Stomach (tissue), 9 donors: ENCODE measurements around the gene CAPS. TPM values are rescaled to one million over a fixed set of nuclear protein-coding genes. Genes with fewer than 3 reads are reported as not detected.
"Not testable (repeated sequence)": the region's sequence is repeated elsewhere in the genome, so short reads cannot be mapped to it uniquely, and the experiment has no call there.

Experiments used
- DNase-seq, 2 donors: peaks; one replicate each; pipeline versions ENCODE4 v3.0.0 to v3.0.0-alpha.2; 2013 to 2019
- H3K27ac ChIP-seq, 5 donors: fragments of 200-600 bp in 4 of 5; sonication (generic) in 4 of 5; one replicate each; pipeline ENCODE4 v1.5.1; 2013 to 2019; ENCODE audit warnings: mild to moderate bottlenecking in 1 of 5, moderate library complexity in 1 of 5
- H3K27me3 ChIP-seq, 3 donors: fragments of 200-600 bp; sonication (generic); one replicate each; pipeline ENCODE4 v1.5.1; 2017 to 2019; ENCODE audit warnings: mixed run types in 1 of 3
- H3K36me3 ChIP-seq, 4 donors: fragments of 200-600 bp; sonication (generic); 1 replicate in 3 of 4; 2 replicates in 1 of 4; pipeline ENCODE4 v1.5.1; 2016 to 2019
- H3K4me1 ChIP-seq, 4 donors: fragments of 200-600 bp; sonication (generic); one replicate each; pipeline ENCODE4 v1.5.1; 2016 to 2019
- H3K4me3 ChIP-seq, 4 donors: fragments of 200-600 bp; sonication (generic) in 3 of 4; one replicate each; pipeline ENCODE4 v1.5.1; 2016 to 2019; ENCODE audit warnings: mild to moderate bottlenecking in 1 of 4
- H3K9me3 ChIP-seq, 4 donors: fragments of 200-600 bp; sonication (generic); one replicate each; pipeline ENCODE4 v1.5.1; 2016 to 2019
- CTCF ChIP-seq, 7 experiments: fragments of 450-650 bp in 4 of 7; fragments of 200-600 bp in 3 of 7; sonication (generic) in 3 of 7; IDR thresholded peaks; one replicate each; pipeline ENCODE4 v1.5.1; 2016 to 2019; ENCODE audit warnings: antibody characterized with exemption in 7 of 7, control low read depth in 2 of 7, mild to moderate bottlenecking in 1 of 7
- EP300 ChIP-seq: sonication (generic); formaldehyde crosslinking; IDR thresholded peaks from one replicate; pipeline ENCODE4 v1.6.1; 2017; ENCODE audit warnings: antibody characterized with exemption
- POLR2A ChIP-seq, 4 donors: fragments of 450-650 bp; IDR thresholded peaks; one replicate each; pipeline ENCODE4 v1.6.1; 2016; ENCODE audit warnings: antibody characterized with exemption in 4 of 4, control low read depth in 2 of 4, mild to moderate bottlenecking in 1 of 4, moderate library complexity in 1 of 4
- POLR2AphosphoS5 ChIP-seq, 3 donors: sonication (generic); formaldehyde crosslinking; IDR thresholded peaks; one replicate each; pipeline ENCODE4 v1.6.1; 2016; ENCODE audit warnings: antibody characterized with exemption in 3 of 3
- WGBS, 5 donors: extraction: QIAGEN DNeasy Blood & Tissue Kit in 3 of 5; methylation state at CpG; one replicate each; pipeline versions ENCODE4 v1.1.5 to v1.1.7; 2013 to 2018; 5-methylcytosine and 5-hydroxymethylcytosine counted together
- intact Hi-C: fragments of 100-400 bp; cut with DNase I; formaldehyde crosslinking; loops from one replicate; pipeline ENCODE4 v1.15.1; 2023; ENCODE audit warnings: low total_unique reads
- polyA plus RNA-seq, 3 donors: library from polyadenylated mRNA; stranded (reverse); fragments of 200-250 nt; gene quantifications; one replicate each; pipeline ENCODE4 v1.2.3, GENCODE V29; 2013
- total RNA-seq, 5 donors: library from RNA; depleted of rRNA; stranded (reverse); fragments of >200 nt; gene quantifications; one replicate each; pipeline versions ENCODE4 v1.1.0 to v1.2.3, GENCODE V29; 2014 to 2016
- donor health status: healthy with polysubstance abuse.
- donor health status: Bipolar disorder and iron deficiency.
- donor health status: healthy.

CAPS gene
- total and polyA plus RNA-seq, 8 donors = 27.2 to 143 (median 47.2) TPM

GRCh38 chr19:5959260-5960004, 45.4 kb downstream of the CAPS start:
- TF ChIP-seq POLR2A (IDR thresholded peaks at IDR 0.05) = no peak
- TF ChIP-seq POLR2AphosphoS5 (IDR thresholded peaks at IDR 0.05) = no peak
- TF ChIP-seq EP300 = no peak
- TF ChIP-seq CTCF (IDR thresholded peaks at IDR 0.05) = no peak
- no peaks in the 10 kb centered on the region for H3K9me3 ChIP-seq
- H3K27ac ChIP-seq = peak overlapping the region in 4 of 5 donors; percentile 73 to 84 (median 80)
- H3K27me3 ChIP-seq = no peaks in the 10 kb centered on the region
- WGBS, 5 donors = 75 to 81% (median 78%) methylated on average over 14 of the region's 14 CpGs
- H3K36me3 ChIP-seq = peaks cover 0 to 5% (median 2%) of the 10 kb centered on the region in 4 donors
- peaks cover 80 to 100% (median 92%) of the 10 kb centered on the region in 4 donors for H3K4me1 ChIP-seq
- no peak overlapping the region for H3K4me3 ChIP-seq
- DNase-seq = no peak
- intact Hi-C loops = no loop called here

- intact Hi-C loops = no loop called here
- Histone ChIP-seq H3K27ac (peak overlapping the region; percentile 9 to 84 (median 75)), H3K27me3 (no peaks in the 10 kb centered on the region), H3K4me1 (peaks cover 74 to 100% (median 90%) of the 10 kb centered on the region in 4 donors), H3K9me3 (no peaks in the 10 kb centered on the region), H3K4me3 (no peak overlapping the region), H3K36me3 (peaks cover 0 to 10% (median 3%) of the 10 kb centered on the region in 4 donors)
- WGBS, 5 donors = 57 to 69% (median 66%) methylated on average over 15 to 18 of the region's 18 CpGs
- TF ChIP-seq POLR2AphosphoS5 (IDR thresholded peaks at IDR 0.05) (no peak), POLR2A (IDR thresholded peaks at IDR 0.05) (no peak), EP300 (no peak), CTCF (IDR thresholded peaks at IDR 0.05) (no peak)
- DNase-seq = peak in 1 of 2 donors; percentile 72
Observed at GRCh38 chr19:5960005-5961001, 46.2 kb downstream of the CAPS start.

GRCh38 chr19:5961641-5961968, 47.6 kb downstream of the CAPS start:
- WGBS, 5 donors = 47 to 77% (median 60%) methylated on average over 6 of the region's 6 CpGs
- H3K4me1 ChIP-seq = peaks cover 70 to 100% (median 93%) of the 10 kb centered on the region in 4 donors
- intact Hi-C loops, H3K9me3 ChIP-seq, H3K27me3 ChIP-seq, DNase-seq: not testable (repeated sequence)
- H3K27ac ChIP-seq = peak overlapping the region; percentile 72 to 84 (median 75)
- peak overlapping the region in 2 of 4 donors; percentile 1 to 9 for H3K4me3 ChIP-seq
- TF ChIP-seq CTCF (IDR thresholded peaks at IDR 0.05) = peak in 1 of 7 experiments; percentile 8
- H3K36me3 ChIP-seq = peaks cover 0 to 15% (median 5%) of the 10 kb centered on the region in 4 donors
